Mucosa of rectum (tissue), 2 donors: Measurements from ENCODE around the gene ADCY9.
"Not testable (repeated sequence)": the region's sequence is repeated elsewhere in the genome, so short reads cannot be mapped to it uniquely, and the experiment has no call there.

Source experiments
- H3K27ac ChIP-seq, 2 donors: one replicate each; pipeline ENCODE4 v1.7.0; 2013; ENCODE audit warnings: inconsistent platforms in 2 of 2, low read depth in 2 of 2, low read length in 2 of 2
- H3K27me3 ChIP-seq, 2 donors: one replicate each; pipeline ENCODE4 v1.7.0; 2013; ENCODE audit warnings: low read length in 2 of 2; ENCODE audit not compliant: control insufficient read depth in 2 of 2, insufficient read depth in 2 of 2
- H3K36me3 ChIP-seq, 2 donors: one replicate each; pipeline ENCODE4 v1.7.0; 2013; ENCODE audit warnings: low read length in 2 of 2; ENCODE audit not compliant: control insufficient read depth in 2 of 2, insufficient read depth in 2 of 2
- H3K4me1 ChIP-seq, 2 donors: one replicate each; pipeline ENCODE4 v1.7.0; 2013; ENCODE audit warnings: low read length in 2 of 2, mild to moderate bottlenecking in 1 of 2; ENCODE audit not compliant: control insufficient read depth in 2 of 2, insufficient read depth in 2 of 2
- H3K4me3 ChIP-seq, 2 donors: one replicate each; pipeline ENCODE4 v1.7.0; 2013; ENCODE audit warnings: low read length in 2 of 2
- H3K9ac ChIP-seq, 2 donors: one replicate each; pipeline ENCODE4 v1.7.0; 2013; ENCODE audit warnings: low read length in 2 of 2, low read depth in 1 of 2, mild to moderate bottlenecking in 1 of 2
- H3K9me3 ChIP-seq, 2 donors: one replicate each; pipeline ENCODE4 v1.7.0; 2013; ENCODE audit warnings: low read length in 2 of 2; ENCODE audit not compliant: control insufficient read depth in 2 of 2
- donor health status: healthy.
- donor health status: Normal muscosa, but diverticular disease.

The ADCY9 gene

DNA sequence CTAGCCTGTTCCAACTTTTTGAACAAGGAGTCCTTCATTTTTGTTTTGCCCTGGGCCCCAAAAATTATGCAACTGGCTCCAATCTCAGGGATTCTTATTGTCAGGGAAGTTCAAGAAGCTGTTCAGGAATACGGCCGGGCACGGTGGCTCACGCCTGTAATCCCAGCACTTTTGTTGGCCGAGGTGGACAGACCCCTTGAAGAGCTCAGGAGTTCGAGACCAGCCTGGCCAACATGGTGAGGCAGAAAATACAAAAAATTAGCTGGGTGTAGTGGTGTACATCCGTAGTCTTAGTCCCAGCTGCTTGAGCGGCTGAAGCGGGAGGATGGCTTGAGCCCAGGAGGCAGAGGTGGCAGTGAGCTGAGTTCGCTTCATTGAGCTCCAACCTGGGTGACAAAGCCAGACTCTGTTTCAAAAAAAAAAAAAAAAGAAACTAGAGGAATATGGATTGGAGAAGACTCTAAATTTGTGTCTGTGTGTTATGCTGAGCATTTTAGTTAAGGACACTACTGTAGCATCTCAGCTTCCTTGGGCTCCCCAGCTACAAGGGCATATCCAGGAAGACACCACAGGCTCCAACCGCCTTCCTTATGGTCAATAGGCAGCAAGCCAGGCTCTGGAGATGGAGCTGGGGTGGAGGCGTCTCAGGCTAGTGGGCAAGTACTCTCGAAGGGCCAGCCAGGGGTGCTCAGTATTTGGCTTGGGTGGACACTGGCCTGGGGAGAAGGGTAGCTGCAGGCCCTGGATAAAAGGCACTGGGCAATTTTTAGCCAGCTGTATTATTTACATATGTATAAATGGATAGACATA, 179.0 kb downstream of the ADCY9 start:
- Histone ChIP-seq H3K36me3 (no peaks in the 10 kb centered on the region), H3K9me3 (no peaks in the 10 kb centered on the region), H3K27me3 (no peaks in the 10 kb centered on the region), H3K27ac (no peak overlapping the region), H3K4me3 (no peak overlapping the region), H3K4me1 (peaks cover 0 to 5% of the 10 kb centered on the region in 2 donors), H3K9ac (no peak overlapping the region)

DNA sequence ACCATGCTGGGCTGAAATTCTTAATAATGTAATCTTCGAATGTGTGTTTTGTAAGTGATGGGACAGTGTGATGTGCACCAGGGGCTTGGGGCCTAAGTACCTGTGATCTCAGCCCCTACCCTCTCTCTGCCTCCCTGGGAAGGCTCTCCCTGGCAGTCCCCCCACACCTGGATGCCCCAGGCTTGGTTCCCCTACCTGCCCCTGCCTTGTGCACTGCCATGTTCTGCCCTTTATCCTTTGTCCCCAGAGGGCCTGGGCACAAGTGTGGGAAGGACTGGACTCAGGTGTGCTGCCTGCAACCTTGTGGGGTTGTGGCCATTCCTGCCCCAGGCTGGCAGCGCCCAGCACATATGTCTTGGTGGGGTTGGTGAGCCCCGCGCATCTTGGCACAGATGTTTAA, 180.3 kb downstream of the ADCY9 start:
- no peak overlapping the region for H3K4me3 ChIP-seq
- H3K27me3 ChIP-seq = no peaks in the 10 kb centered on the region
- no peaks in the 10 kb centered on the region for H3K36me3 ChIP-seq
- no peaks in the 10 kb centered on the region for H3K9me3 ChIP-seq
- H3K4me1 ChIP-seq = peaks cover 0 to 5% of the 10 kb centered on the region in 2 donors
- no peak overlapping the region for H3K9ac ChIP-seq
- H3K27ac ChIP-seq = no peak overlapping the region

DNA sequence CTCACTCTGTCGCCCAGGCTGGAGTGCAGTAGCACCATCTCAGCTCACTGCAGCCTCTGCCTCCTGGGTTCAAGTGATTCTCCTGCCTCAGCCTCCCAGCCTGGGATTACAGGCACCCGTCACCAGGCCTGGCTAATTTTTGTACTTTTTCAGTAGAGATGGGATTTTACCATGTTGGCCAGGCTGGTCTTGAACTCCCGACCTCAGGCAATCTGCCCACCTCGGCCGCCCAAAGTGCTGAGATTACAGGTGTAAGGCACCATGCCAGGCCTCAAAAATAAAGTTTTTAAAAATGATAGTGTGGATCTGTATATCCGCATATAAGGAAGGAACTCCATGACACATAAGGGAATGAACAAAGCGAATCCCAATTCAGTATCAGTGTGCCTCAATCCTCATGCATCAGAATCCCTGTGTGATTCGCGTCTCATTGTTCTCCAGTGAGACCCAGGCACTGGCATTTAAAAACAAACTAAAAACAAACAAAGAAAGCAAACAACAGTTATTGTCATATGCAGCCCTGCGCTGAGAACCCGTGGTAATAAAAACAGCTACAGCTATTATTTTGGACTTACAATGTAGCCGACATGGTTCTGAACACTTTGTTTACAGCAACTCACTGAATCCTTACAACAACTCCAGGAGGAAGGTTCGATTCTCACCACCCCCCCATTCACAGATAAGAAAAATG, 181.6 kb downstream of the ADCY9 start:
- H3K4me3 ChIP-seq = no peak overlapping the region
- peaks cover 0 to 5% of the 10 kb centered on the region in 2 donors for H3K4me1 ChIP-seq
- H3K9ac ChIP-seq = no peak overlapping the region
- H3K36me3 ChIP-seq = no peaks in the 10 kb centered on the region
- no peak overlapping the region for H3K27ac ChIP-seq
- H3K9me3 ChIP-seq = no peaks in the 10 kb centered on the region
- no peaks in the 10 kb centered on the region for H3K27me3 ChIP-seq

DNA sequence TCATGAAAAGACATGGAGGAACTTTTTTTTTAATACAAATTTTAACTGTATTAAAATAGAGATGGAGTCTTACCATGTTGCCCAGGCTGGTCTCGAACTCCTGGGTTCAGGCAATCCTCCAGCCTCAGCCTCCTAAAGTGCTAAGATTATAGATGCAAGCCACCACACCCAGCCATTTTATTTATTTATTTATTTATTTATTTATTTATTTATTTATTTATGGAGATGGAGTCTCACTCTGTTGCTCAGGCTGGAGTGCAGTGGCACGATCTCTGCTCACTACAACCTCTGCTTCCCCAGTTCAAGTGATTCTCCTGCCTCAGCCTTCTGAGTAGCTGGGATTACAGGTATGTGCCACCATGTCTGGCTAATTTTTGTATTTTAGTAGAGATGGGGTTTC, 189.1 kb downstream of the ADCY9 start:
- H3K36me3 ChIP-seq, H3K9ac ChIP-seq, H3K4me1 ChIP-seq, H3K27ac ChIP-seq, H3K4me3 ChIP-seq, H3K27me3 ChIP-seq, H3K9me3 ChIP-seq: not testable (repeated sequence)

DNA sequence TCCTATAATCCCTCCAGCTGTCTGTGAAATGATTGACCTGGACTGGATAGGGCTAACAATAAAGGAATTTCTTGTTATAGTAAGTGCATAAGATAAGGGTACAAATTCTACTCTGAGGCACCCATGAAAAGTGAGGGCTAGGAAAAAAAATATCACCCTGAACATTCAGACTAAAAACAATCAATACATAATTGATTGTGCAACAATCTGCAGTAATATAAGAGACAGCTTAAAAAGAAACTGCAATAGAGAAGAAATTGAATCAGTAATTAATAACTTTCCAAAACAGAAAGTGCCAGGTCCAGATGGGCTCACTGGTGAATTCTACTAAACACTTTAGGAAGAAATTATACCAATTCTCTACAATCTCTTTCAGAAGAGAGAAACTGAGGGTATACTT, 191.5 kb downstream of the ADCY9 start:
- Histone ChIP-seq H3K36me3 (no peaks in the 10 kb centered on the region), H3K4me3 (no peak overlapping the region), H3K27ac (no peak overlapping the region), H3K9ac (no peak overlapping the region), H3K9me3 (no peaks in the 10 kb centered on the region), H3K4me1 (no peaks in the 10 kb centered on the region), H3K27me3 (peaks cover 0 to 4% of the 10 kb centered on the region in 2 donors)

DNA sequence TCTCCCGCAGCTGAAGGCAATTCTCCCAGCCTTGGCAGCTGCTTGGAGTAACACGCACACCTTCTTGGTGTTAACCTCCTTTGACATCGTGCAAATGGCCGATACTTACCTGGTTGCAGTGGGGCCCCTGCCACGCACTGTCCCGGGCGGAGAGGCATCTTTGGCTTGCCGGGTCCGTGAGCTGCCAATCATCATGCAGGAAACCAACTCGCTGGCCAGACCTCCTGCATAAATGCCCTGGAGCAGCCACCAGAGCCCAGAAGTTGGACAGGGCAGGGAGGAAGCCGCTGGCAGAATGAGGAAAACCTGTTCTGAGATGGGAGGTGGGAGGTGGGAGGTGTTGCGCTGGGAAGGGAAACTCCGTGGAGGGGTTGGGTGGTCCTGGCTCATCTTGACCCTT, 194.0 kb downstream of the ADCY9 start:
- Histone ChIP-seq H3K4me3 (no peak overlapping the region), H3K36me3 (no peaks in the 10 kb centered on the region), H3K27me3 (peaks cover 0 to 4% of the 10 kb centered on the region in 2 donors), H3K4me1 (no peaks in the 10 kb centered on the region), H3K9me3 (peaks cover 0 to 2% of the 10 kb centered on the region in 2 donors), H3K27ac (no peak overlapping the region), H3K9ac (no peak overlapping the region)

DNA sequence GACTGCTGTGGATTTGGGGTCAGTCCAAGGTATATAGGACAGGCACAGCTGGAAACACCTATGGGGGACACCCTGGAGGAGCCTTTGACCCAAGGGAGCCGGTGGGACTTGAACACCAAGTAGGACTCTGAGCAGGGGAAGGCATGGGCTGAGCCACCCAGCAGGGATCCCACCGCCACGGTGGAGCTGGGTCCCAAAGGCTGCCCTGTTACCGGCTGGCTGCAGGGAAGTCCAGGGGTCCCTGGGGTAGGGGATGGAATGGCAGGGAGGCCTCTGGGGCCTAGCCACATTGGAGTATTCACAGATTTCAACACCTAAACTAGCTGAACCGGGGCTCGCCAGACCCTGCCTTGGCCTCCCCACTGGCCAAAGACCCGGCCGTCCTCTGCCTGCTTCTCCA, 196.0 kb downstream of the ADCY9 start:
- Histone ChIP-seq H3K9me3 (peaks cover 0 to 2% of the 10 kb centered on the region in 2 donors), H3K27ac (no peak overlapping the region), H3K27me3 (peaks cover 0 to 4% of the 10 kb centered on the region in 2 donors), H3K4me1 (no peaks in the 10 kb centered on the region), H3K36me3 (no peaks in the 10 kb centered on the region), H3K4me3 (no peak overlapping the region), H3K9ac (no peak overlapping the region)

DNA sequence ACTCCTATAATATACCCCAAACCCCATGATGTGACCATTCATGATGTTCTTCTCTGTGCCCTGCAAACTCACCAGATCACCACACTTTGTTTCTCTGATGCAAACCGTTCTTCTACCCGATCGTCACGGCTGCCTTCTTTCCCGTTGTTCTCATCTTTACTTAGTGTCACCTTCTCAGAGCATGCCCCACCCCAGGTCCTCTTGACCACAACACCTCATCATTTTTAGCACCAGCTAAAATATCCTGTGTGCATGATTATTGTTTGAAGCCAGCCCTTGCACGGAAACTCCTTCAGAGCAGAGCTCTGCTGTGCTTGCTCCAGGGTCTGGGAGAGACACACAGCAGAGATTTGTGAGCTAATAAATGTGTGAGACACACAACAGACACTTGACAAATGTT, 196.8 kb downstream of the ADCY9 start:
- Histone ChIP-seq H3K27ac (no peak overlapping the region), H3K4me3 (no peak overlapping the region), H3K36me3 (no peaks in the 10 kb centered on the region), H3K27me3 (peaks cover 0 to 4% of the 10 kb centered on the region in 2 donors), H3K4me1 (no peaks in the 10 kb centered on the region), H3K9me3 (peaks cover 0 to 2% of the 10 kb centered on the region in 2 donors), H3K9ac (no peak overlapping the region)

DNA sequence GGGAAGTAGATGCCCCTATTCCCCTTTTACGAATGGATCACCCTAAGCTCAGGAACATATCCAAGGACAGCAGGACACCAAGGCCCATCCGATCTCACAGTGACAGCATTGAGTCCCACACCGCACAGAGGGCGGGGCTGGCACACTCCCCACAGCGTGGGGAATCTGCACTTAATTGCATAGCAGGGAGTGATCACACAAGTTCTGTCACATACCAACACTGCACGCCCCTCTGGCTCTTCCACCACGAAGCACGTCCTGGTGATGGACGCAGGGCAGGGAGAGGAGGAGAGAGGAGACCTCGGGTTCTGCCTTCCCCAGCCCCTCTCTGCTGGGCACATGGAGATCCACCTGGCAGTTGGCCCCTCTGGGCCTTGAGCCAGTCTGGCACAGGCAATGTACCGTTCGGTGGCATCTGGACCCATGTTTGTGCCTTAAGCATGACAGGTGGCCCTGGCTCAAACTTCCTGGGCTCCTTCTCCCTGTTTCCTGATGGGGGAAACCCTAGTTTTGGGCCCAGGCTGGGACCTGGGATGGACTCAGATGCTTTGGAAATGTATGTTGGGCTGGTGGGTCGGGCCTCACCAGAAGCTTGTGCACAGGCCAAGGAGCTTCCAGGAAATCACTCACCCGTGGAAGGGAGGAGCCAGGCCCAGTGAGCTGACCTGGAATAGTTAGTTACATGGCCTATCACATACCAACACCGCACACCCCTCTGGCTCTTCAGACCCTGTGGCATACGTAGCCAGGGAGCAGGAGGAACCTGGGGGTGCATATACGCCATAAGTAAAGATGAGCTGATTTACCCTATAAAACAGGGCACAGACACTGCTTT, 200.6 kb downstream of the ADCY9 start:
- H3K9me3 ChIP-seq = peaks cover 0 to 2% of the 10 kb centered on the region in 2 donors
- H3K27ac ChIP-seq = no peak overlapping the region
- H3K4me3 ChIP-seq = no peak overlapping the region
- H3K27me3 ChIP-seq = no peaks in the 10 kb centered on the region
- no peaks in the 10 kb centered on the region for H3K4me1 ChIP-seq
- H3K9ac ChIP-seq = no peak overlapping the region
- H3K36me3 ChIP-seq = no peaks in the 10 kb centered on the region

DNA sequence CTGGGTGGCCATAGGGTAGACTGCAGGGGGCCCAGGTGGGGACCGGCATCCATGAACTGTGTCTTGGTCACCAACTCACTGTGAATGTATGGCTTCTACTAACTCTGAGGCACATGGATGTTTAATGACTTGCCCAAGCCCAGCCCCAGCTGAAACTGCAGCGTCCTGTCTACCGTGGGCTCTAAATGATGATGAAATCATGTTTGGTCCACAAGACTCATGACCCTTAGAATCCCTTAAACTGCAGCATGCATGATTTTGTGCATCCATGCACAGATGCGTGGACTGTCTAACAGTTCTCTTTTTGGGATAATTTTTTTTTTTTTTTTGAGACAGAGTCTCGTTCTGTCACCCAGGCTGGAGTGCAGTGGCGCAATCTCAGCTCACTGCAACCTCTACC, 203.3 kb downstream of the ADCY9 start:
- Histone ChIP-seq H3K36me3 (no peaks in the 10 kb centered on the region), H3K4me3 (no peak overlapping the region), H3K27ac (no peak overlapping the region), H3K27me3 (no peaks in the 10 kb centered on the region), H3K9ac (no peak overlapping the region), H3K9me3 (no peaks in the 10 kb centered on the region), H3K4me1 (no peaks in the 10 kb centered on the region)
